ENCODE results near the gene FAM3B. TPM values are rescaled to one million over a fixed set of nuclear protein-coding genes. Genes with fewer than 3 reads are reported as not detected.
A peak's percentile ranks its signal among the peaks of the same experiment; 100 is the strongest.
"Not testable (repeated sequence)": the region's sequence is repeated elsewhere in the genome, so short reads cannot be mapped to it uniquely, and the experiment has no call there.

FAM3B gene
- total and polyA plus RNA-seq, 8 donors, result 7.9 to 31.9 (median 13.0) TPM

DNA sequence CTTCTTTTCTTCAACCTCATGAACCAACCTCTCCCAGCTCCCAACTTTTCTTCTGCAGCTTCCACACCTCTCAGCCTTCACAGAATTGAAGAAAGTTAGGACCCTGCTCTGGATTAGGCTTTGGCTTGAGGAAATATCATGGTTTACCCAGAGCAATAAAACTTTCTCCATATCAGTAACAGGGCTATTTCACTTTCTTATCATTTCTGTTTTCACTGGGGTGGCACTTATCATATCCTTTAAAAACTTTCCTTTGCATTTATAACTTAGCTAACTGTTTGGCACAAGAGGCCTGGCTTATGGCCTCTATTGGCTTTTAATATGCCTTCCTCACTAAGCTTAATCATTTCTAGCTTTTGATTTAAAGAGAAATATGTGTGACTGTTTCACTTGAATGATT, 9.4 kb upstream of the FAM3B start:
- H3K4me1 ChIP-seq, result no peaks in the 10 kb centered on the region
- ATAC-seq (no peak), DNase-seq (no peak)
- TF ChIP-seq, protein P1, sequence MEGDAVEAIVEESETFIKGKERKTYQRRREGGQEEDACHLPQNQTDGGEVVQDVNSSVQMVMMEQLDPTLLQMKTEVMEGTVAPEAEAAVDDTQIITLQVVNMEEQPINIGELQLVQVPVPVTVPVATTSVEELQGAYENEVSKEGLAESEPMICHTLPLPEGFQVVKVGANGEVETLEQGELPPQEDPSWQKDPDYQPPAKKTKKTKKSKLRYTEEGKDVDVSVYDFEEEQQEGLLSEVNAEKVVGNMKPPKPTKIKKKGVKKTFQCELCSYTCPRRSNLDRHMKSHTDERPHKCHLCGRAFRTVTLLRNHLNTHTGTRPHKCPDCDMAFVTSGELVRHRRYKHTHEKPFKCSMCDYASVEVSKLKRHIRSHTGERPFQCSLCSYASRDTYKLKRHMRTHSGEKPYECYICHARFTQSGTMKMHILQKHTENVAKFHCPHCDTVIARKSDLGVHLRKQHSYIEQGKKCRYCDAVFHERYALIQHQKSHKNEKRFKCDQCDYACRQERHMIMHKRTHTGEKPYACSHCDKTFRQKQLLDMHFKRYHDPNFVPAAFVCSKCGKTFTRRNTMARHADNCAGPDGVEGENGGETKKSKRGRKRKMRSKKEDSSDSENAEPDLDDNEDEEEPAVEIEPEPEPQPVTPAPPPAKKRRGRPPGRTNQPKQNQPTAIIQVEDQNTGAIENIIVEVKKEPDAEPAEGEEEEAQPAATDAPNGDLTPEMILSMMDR (IDR thresholded peaks at IDR 0.05), result no peak
- no peak overlapping the region for H3K27ac ChIP-seq
- no peaks in the 10 kb centered on the region for H3K36me3 ChIP-seq
- no peak overlapping the region for H3K4me3 ChIP-seq
- H3K9me3 ChIP-seq, result peaks cover 0 to 5% of the 10 kb centered on the region in 2 donors
- intact Hi-C loops (cut with DNase I), result no loop called here
- H3K27me3 ChIP-seq, result peaks cover 0 to 17% of the 10 kb centered on the region in 2 donors

DNA sequence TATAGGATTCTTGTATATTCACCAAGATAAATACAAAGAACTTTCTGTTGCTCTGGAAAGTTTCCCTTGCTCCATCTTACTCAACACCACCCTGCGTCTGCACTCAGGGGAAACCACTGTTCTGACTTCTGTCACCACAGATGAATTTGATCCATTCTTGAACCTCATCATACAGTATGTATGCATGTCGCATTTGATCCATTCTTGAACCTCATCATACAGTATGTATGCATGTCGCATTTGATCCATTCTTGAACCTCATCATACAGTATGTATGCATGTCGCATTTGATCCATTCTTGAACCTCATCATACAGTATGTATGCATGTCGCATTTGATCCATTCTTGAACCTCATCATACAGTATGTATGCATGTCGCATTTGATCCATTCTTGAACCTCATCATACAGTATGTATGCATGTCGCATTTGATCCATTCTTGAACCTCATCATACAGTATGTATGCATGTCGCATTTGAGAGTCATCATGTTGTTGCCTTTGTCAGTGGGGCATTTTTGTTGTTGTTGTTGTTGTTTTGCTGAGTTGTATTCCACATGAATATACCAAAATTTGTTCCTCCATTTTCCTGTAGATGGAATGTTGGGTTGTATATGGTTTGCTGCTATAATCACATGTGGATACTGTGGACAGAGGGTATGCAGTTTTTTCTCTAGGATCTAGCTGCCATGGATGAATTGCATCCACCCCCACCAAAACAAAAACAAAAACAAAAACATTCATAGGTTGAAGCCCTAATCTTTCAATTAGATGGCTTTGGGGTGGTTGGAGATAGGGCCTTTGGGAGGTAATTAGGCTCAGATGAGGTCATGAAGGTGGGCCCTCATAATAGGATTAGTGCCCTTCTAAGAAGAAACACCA, 3.1 kb upstream of the FAM3B start:
- H3K4me3 ChIP-seq; H3K9me3 ChIP-seq; H3K4me1 ChIP-seq; H3K36me3 ChIP-seq; intact Hi-C loops (cut with DNase I); H3K27ac ChIP-seq; DNase-seq; ATAC-seq: not testable (repeated sequence)
- peaks cover 17 to 49% of the 10 kb centered on the region in 2 donors for H3K27me3 ChIP-seq

- Histone ChIP-seq H3K36me3 (no peaks in the 10 kb centered on the region), H3K4me1 (peaks cover 0 to 6% of the 10 kb centered on the region in 2 donors), H3K9me3 (no peaks in the 10 kb centered on the region), H3K27me3 (peaks cover 17 to 42% of the 10 kb centered on the region in 2 donors), H3K27ac (no peak overlapping the region), H3K4me3 (no peak overlapping the region)
- intact Hi-C loops (cut with DNase I), result no loop called here
- TF ChIP-seq, protein P1 (IDR thresholded peaks at IDR 0.05), result no peak
- no peak for DNase-seq
- ATAC-seq, result no peak
Observed at GRCh38 chr21:41315726-41316125, 875 bp upstream of the FAM3B start.

DNA sequence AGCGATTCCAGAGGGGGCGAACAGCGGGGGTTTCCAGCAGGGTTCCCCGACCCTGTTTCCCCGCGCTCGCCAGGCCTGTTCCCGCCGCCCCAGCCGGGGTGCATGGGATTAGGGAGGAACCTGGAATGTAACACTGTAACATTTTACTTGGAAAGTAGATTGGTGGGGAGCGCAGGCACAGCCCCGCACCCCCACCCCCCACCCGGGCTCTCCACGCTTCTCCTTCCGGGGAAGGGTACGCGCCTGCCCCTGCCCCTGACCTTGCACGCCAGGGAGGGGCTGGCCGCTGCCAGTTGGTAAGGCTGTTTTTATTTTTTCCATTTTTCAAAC, 427 bp downstream of the FAM3B start:
- no peaks in the 10 kb centered on the region for H3K36me3 ChIP-seq
- ATAC-seq (peak; percentile 26), DNase-seq (no peak)
- H3K4me3 ChIP-seq, result peak overlapping the region; percentile 33 to 36
- no peaks in the 10 kb centered on the region for H3K9me3 ChIP-seq
- TF ChIP-seq, protein P1 (IDR thresholded peaks at IDR 0.05), result no peak
- intact Hi-C loops (cut with DNase I), result no loop called here
- no peak overlapping the region for H3K27ac ChIP-seq
- H3K4me1 ChIP-seq, result peaks cover 0 to 6% of the 10 kb centered on the region in 2 donors
- peaks cover 17 to 42% of the 10 kb centered on the region in 2 donors for H3K27me3 ChIP-seq

DNA sequence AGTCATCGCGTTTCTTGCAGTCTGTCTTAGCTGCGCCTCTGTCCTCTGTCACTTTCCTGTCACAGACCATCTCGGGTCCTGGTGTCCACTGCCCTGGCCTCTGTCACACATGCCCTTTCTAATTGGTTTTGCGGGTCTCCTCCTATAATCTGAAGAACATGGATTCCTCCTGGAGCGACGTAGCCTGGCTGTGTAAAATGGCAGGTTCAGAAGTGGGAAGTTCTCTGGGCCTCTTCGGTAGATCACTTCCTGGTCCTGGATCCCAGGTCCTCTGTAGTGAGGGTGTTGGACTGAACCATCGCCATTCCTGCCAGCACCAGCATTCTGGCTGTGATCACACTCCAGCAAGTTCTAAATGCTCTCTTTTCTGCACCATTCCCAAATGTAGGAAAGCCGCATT, 857 bp downstream of the FAM3B start:
- H3K9me3 ChIP-seq, result no peaks in the 10 kb centered on the region
- peaks cover 0 to 6% of the 10 kb centered on the region in 2 donors for H3K4me1 ChIP-seq
- H3K36me3 ChIP-seq, result no peaks in the 10 kb centered on the region
- H3K27ac ChIP-seq, result no peak overlapping the region
- H3K4me3 ChIP-seq, result peak overlapping the region in 1 of 2 donors; percentile 33
- ATAC-seq (peak; percentile 41), DNase-seq (no peak)
- intact Hi-C loops (cut with DNase I), result no loop called here
- TF ChIP-seq, protein P1 (IDR thresholded peaks at IDR 0.05), result no peak
- peaks cover 17 to 42% of the 10 kb centered on the region in 2 donors for H3K27me3 ChIP-seq

Measured in left lung (tissue), 10 donors.